Umbilical cord (tissue), 2 donors: ENCODE results near the gene PTPN11. TPM values are rescaled to one million over a fixed set of nuclear protein-coding genes. Genes with fewer than 3 reads are reported as not detected.
"Not testable (repeated sequence)": the region's sequence is repeated elsewhere in the genome, so short reads cannot be mapped to it uniquely, and the experiment has no call there.

Experiments
- DNase-seq: peaks from one replicate; pipeline ENCODE4 v3.0.0-alpha.2; 2015; ENCODE audit warnings: low spot score
- total RNA-seq: library from RNA; depleted of rRNA; stranded (reverse); fragments of >200 nt; gene quantifications from one replicate; pipeline ENCODE4 v1.2.3, GENCODE V29; 2014; ENCODE audit warnings: low replicate concordance; ENCODE audit not compliant: insufficient read depth

Gene PTPN11
- total RNA-seq = 85.7 TPM

DNA sequence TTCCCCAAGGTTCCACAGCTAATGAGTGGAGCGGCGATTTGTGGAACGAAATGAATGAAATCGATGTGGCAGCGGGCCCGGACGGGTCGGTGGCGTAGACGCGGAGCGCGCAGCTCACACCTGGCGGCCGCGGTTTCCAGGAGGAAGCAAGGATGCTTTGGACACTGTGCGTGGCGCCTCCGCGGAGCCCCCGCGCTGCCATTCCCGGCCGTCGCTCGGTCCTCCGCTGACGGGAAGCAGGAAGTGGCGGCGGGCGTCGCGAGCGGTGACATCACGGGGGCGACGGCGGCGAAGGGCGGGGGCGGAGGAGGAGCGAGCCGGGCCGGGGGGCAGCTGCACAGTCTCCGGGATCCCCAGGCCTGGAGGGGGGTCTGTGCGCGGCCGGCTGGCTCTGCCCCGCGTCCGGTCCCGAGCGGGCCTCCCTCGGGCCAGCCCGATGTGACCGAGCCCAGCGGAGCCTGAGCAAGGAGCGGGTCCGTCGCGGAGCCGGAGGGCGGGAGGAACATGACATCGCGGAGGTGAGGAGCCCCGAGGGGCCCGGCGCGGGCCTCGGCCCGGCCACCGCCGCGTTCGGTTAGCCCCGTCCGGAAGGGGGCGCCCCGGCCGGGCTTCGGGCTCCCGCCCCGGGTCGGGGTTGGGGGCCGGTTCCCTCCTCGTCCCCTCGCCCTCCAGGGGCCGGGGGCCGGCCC, at the start of gene PTPN11:
Gene PTPN11 (plus strand): TSS at position 340 of the 689 bp plus-strand sequence. CDS start 165 bp downstream, at position 505.
- DNase-seq = peak; percentile 88

GRCh38 chr12:112370199-112370598, 48.5 kb upstream of the PTPN11 start:
- DNase-seq = no peak

DNA sequence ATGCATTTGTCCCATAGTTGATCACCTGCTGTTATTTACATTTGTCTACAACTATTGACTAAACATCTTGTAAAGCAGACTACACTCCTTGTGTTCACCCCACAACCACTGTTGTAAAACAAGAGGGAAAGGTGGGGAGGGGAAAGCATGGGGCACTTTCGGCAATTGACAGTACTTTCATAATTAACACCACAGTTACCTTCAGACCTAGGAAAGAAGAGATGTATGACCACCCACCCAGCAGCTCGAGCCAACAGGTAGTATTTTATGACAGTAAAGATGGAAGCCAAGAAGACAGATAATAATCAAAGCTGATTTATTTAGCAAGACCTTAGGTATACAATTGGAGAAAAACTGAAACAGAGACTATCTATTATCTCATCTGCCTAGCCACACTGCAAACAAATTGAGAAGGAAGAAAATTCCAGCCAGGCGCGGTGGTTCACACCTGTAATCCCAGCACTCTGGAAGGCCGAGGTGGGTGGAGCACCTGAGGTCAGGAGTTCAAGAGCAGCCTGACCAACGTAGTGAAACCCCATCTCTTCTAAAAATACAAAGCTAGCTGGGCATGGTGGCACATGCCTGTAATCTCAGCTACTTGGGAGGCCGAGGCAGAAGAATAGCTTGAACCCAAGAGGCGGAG, 47.8 kb upstream of the PTPN11 start:
- no peak for DNase-seq

DNA sequence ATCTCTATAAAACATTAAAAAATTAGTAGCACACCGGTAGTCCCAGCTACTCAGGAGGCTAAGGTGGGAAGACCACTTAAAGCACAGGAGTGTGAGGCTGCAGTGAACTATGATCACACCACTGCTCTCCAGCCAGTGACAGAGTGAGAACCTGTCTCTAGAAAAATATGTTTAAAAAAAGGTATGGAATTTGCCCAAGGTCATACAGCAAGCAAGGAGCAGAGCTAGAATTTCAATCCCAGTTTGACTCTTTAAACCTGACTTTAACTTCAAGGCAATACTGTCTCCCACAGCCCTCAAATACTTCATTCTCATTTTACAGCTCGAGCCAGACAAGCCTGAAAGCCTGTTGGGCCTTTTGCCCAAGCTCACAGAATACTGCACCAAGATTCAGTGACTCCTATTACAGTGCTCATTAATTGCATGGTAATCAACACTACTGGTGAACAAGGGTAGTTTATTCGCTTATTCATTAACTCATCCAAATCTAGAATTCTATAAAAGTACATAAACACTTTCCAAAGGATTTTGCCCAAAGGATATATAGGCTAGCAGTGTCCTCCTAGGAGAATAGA, 44.5 kb upstream of the PTPN11 start:
- no peak for DNase-seq

GRCh38 chr12:112375105-112375504, 43.6 kb upstream of the PTPN11 start:
- DNase-seq = no peak

DNA sequence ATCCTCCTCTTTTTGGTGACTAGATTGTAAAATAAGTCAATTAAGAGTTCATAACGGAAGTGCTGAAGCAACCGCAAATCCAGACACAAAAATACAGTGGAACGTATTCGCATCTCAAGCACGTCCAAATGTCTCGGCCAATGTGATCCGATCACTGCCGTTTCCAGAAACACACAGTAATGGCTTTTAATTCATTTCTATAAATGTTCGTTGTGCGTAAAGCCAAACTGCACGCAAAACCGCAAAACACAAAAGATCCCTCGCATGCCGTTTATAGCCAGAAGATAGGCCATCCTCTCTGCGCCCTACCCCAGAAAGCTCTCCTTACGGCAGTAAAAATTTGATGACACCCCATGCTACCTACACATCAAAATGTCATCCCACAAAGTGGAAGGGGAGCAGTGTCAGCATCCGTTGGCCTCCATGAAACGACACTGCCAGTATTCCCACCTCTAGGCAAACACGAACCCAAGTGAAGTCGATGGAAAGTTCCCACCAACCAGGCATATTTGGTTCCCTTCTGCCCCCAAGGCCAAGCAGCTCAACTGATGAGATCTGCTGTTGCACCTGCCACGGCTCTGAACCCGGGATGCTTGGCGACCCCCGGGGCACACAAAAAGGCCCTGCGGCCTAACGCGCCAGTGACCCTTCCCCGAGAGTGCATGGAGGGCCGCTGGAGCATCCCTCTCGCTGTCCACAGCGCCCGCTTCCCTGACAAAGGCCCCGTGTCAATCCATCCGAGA, 37.9 kb upstream of the PTPN11 start:
- DNase-seq = no peak

DNA sequence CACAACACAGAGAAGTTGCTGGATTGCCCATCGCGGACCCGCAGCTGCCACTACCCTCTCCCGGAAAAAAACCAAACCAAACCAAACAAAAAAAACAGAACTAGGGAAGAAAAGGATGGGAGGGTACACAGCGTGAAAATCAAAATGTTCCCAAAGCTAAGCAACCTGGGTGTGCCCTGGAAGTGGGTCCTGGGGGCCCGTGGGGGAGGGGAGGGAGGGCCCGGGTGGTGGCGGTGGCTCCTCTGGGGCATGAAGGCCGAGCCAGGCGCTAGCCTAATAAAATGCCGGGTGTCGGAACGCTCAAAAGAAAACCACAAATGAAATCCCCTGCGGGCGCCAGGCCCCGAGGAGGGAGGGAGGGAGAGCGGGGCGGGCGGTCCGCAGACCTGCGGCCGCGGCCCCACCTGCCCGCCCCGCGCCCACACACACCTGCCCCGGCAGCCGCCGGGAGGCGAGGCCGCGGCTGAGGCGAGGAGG, 37.3 kb upstream of the PTPN11 start:
- no peak for DNase-seq

DNA sequence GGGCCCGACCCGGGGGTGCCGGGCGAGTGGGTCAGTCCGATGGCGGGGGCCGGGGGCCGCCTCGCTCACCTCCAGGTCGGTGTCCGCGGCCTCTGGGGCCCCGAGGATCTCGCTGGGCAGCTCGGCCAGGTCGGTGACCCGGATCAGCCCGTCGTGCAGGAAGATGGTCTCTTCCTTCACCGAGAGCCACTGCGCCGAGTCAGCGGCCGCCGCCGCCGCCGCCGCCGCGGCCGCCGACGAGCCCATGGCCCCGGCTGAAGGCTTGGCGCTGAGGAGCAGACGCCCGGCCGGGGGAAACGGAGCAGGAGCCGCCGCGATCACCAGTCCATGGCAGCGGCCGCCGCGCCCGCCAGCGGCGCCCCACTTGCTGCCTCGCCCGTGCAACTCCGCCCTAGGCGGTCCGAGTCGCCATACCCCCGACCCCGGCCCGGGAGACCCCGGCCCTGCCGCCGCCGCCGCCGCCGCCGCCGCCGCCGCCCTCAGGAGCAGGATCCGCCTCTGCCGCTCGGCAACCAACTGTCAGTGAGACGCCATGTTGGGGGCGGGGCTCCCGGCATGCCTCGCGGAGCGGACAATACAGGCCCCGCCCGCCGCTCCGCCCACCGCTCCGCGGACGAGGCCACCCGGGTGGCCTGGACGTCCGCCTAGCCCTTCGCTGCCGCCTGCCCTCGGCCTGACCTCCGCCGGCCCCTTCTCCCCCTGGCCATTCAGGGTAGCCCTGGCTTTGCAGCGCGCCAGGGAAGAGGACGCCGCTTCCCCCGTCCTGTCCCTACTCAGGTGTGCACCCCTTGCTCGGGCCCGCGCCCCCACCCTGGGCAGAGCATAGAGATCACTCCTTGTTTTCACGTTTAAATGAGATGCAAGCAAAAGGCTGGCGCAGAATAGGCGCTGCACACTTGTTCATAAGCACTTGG, 36.6 kb upstream of the PTPN11 start, which contains the start of gene HECTD4:
Gene HECTD4 (minus strand): TSS at position 549 of the 914 bp plus-strand sequence. CDS start 303 bp downstream, at position 246.
- DNase-seq = peak; percentile 95

GRCh38 chr12:112382866-112383265, 35.9 kb upstream of the PTPN11 start:
- no peak for DNase-seq

GRCh38 chr12:112386726-112387125, 32.0 kb upstream of the PTPN11 start:
- DNase-seq = peak; percentile 95

DNA sequence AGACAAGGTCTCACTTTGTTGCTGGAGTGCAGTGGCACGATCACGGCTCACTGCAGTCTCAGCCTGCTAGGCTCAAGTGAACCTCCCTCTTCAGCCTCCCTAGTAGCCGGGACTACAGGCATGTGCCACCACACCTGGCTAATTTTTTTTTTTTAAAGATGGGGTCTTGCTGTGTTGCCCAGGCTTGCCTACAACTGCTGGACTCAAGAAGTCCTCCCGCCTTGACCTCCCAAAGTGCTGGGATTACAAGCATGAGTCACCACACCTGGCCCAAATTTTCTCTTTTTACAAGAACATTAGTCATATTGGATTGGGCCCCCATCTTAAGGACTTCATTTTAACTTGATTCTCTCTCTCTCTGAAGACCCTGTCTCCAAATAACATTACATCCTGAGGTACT, 29.5 kb upstream of the PTPN11 start:
- DNase-seq = no peak

- DNase-seq = not testable (repeated sequence)
These were observed 28.7 kb upstream of the PTPN11 start for GRCh38 chr12:112389922-112390654.

DNA sequence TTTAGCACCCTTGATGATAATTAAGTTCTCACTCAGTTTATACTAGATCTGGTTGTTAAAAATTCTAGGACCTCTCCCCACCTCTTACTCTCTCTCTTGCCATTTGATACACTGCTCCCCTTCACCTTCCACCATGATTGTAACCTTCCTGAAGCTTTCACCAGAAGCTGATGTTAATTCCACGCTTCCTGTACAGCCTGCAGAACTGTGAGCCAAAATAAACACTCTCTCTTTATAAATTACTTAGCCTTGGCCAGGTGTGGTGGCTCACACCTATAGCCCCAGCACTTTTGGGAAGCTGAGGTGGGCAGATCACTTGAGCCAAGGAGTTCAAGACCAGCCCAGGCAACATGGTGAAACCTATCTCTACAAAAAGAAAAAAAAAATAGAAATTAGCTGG, 25.4 kb upstream of the PTPN11 start:
- DNase-seq = no peak

GRCh38 chr12:112401054-112401453, 17.7 kb upstream of the PTPN11 start:
- DNase-seq = no peak

GRCh38 chr12:112401903-112402498, 16.7 kb upstream of the PTPN11 start:
- no peak for DNase-seq

DNA sequence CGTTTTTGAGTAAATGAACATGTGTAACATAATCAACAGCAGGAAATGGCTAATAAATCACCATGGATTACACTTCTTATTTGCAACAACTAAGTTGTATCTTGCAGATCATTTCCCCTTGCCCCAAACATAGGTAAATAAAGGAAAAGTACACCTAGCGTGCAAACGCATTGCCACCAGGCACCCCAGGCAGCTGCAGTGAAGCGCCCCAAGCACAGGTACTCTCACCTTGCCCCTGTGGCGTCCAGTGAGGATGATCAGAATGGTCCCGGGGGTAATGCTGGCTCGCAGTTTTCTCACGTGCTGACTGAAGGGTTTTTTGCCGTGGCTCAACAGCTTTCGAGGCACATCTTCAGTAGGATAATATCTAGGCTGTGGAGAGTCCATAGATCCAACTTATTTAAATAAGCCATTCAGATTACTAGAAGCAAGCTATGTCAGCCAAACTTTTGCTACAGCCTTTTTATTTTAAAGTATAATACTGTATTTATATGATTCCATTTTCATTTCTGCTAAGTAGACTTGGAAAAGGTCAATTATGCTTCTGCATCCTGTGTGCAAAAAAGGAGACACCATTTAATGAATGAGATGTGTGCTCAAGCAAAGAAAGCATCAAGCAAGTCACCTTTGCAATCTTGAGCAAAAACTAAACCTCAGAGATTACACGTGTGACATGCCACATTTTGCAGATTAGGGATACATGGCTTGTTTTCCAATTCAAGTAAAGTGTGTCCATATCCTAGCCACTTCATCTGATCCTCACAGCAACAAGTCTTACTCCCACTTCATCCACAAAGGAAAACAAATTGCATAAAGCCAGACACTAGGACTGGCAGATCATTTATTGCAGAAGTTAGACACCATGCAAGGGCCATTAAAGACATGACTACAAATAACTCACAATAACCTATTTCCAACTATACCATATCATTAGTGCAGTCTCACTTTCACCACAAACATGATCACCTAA, 11.9 kb upstream of the PTPN11 start:
- DNase-seq = no peak

DNA sequence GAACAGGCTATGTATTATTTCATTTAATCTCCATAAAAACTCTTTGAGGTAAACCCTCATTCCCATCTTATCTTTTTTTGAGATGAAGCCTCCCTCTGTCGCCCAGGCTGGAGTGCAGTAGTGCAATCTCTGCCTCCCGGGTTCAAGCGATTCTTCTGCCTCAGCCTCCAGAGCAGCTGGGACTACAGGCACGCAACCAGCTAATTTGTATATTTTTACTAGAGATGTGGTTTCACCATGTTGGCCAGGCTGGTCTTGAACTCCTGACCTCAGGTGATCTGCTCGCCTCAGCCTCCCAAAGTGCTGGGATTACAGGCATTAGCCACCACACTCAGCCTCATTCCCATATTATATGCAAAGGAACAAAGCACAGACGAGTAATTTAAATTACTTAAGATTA, 11.1 kb upstream of the PTPN11 start:
- DNase-seq = not testable (repeated sequence)

DNA sequence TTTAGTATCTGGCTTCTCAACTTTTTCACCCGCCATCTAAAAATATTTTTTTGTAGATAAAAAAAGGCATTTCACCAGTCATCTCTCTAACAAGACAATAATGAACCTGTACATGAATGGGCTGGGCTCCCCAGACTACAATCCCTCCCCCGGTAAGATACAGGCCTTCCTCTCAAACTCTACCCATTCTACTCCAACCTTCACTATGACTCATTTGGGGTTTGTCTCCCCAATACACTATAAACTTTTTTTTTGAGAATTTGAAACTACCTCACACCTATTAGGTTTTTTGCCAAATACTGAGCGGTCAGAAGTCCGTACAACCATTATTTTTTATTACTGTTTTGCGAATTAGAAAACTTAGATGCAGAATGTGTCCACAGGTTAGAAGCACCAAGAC, 10.1 kb upstream of the PTPN11 start:
- no peak for DNase-seq
